ENCODE data around the gene STK10.

The STK10 gene

GRCh38 chr5:172058088-172058487 lies 129.9 kb downstream of the STK10 start:
- Histone ChIP-seq H3K4me1 (ENCODE audit: control insufficient read depth, insufficient read depth, low read length) (no peaks in the 10 kb centered on the region), H3K9me3 (ENCODE audit: control insufficient read depth, low read length) (no peaks in the 10 kb centered on the region), H3K27ac (ENCODE audit: insufficient read depth, low read depth, low read length, poor library complexity, severe bottlenecking) (no peak overlapping the region), H3K36me3 (ENCODE audit: control insufficient read depth, insufficient read depth, low read length) (no peaks in the 10 kb centered on the region), H3K4me3 (ENCODE audit: insufficient read depth, low read depth, low read length) (no peak overlapping the region), H3K27me3 (ENCODE audit: control insufficient read depth, insufficient read depth, low read length, poor library complexity, severe bottlenecking) (no peaks in the 10 kb centered on the region)
- WGBS, 2 experiments: 94 to 95% methylated on average over 6 of the region's 6 CpGs

DNA sequence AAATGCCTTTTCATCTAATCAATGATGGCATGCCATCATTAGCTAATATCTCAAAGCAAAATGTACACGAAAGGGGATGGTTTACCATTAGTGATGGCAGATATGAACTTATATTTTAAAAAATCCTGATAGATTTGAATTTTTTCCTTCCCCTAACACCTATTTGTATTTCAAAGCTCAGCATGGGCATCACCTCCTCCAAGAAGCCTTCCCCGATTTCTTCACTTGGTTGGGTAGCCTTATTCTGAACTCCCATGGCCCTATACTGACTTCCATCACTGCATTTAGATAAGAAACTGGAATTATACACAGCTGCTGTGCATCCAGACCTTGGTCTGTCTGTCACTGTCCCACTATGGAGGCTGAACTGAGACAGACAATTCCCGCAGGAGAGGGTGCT lies 132.0 kb downstream of the STK10 start:
- Histone ChIP-seq H3K9me3 (ENCODE audit: control insufficient read depth, low read length) (no peaks in the 10 kb centered on the region), H3K27me3 (ENCODE audit: control insufficient read depth, insufficient read depth, low read length, poor library complexity, severe bottlenecking) (no peaks in the 10 kb centered on the region), H3K27ac (ENCODE audit: insufficient read depth, low read depth, low read length, poor library complexity, severe bottlenecking) (no peak overlapping the region), H3K4me3 (ENCODE audit: insufficient read depth, low read depth, low read length) (no peak overlapping the region), H3K36me3 (ENCODE audit: control insufficient read depth, insufficient read depth, low read length) (no peaks in the 10 kb centered on the region), H3K4me1 (ENCODE audit: control insufficient read depth, insufficient read depth, low read length) (no peaks in the 10 kb centered on the region)
- WGBS, 2 experiments: 92 to 98% methylated on average over 2 of the region's 3 CpGs

GRCh38 chr5:172055421-172055820 lies 132.6 kb downstream of the STK10 start:
- H3K27me3 ChIP-seq (ENCODE audit: control insufficient read depth, insufficient read depth, low read length, poor library complexity, severe bottlenecking): no peaks in the 10 kb centered on the region
- no peaks in the 10 kb centered on the region for H3K4me1 ChIP-seq (ENCODE audit: control insufficient read depth, insufficient read depth, low read length)
- WGBS, 2 experiments: 94 to 96% methylated on average over 19 of the region's 19 CpGs
- no peak overlapping the region for H3K4me3 ChIP-seq (ENCODE audit: insufficient read depth, low read depth, low read length)
- no peaks in the 10 kb centered on the region for H3K36me3 ChIP-seq (ENCODE audit: control insufficient read depth, insufficient read depth, low read length)
- H3K9me3 ChIP-seq (ENCODE audit: control insufficient read depth, low read length): no peaks in the 10 kb centered on the region
- H3K27ac ChIP-seq (ENCODE audit: insufficient read depth, low read depth, low read length, poor library complexity, severe bottlenecking): no peak overlapping the region

DNA sequence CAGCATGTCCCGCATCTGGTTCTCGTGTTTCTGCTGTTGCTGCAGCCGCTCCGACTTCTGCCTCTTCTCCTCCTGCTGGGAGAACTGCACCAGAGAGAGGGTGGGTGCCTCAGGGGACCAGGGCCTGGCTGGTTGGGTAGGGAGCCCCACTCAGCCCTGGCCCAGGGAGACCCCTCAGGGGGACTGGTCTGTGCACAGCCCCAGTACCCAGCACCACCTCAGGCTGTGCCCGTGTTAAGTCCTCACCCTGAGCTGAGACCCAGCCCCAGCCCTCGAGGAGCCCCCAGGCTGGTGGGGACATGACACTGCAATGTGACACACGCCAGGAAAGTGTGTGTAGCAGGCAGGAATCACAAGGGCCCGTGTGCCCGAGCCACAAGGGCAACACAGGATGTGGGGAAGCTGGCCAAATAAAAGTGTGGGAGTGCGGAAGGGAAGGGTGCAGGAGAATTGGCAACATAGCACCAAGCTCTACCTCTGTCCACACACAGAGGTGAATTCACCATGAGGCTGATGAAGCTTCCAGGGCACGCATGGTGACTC lies 133.3 kb downstream of the STK10 start:
- Histone ChIP-seq H3K4me1 (ENCODE audit: control insufficient read depth, insufficient read depth, low read length) (no peaks in the 10 kb centered on the region), H3K9me3 (ENCODE audit: control insufficient read depth, low read length) (no peaks in the 10 kb centered on the region), H3K36me3 (ENCODE audit: control insufficient read depth, insufficient read depth, low read length) (no peaks in the 10 kb centered on the region), H3K27ac (ENCODE audit: insufficient read depth, low read depth, low read length, poor library complexity, severe bottlenecking) (no peak overlapping the region), H3K4me3 (ENCODE audit: insufficient read depth, low read depth, low read length) (no peak overlapping the region), H3K27me3 (ENCODE audit: control insufficient read depth, insufficient read depth, low read length, poor library complexity, severe bottlenecking) (no peaks in the 10 kb centered on the region)
- 92 to 96% methylated on average over 11 of the region's 11 CpGs for WGBS, 2 experiments

GRCh38 chr5:172052450-172053236 lies 135.4 kb downstream of the STK10 start:
- Histone ChIP-seq H3K9me3 (ENCODE audit: control insufficient read depth, low read length) (no peaks in the 10 kb centered on the region), H3K4me3 (ENCODE audit: insufficient read depth, low read depth, low read length) (no peak overlapping the region), H3K36me3 (ENCODE audit: control insufficient read depth, insufficient read depth, low read length) (no peaks in the 10 kb centered on the region), H3K4me1 (ENCODE audit: control insufficient read depth, insufficient read depth, low read length) (no peaks in the 10 kb centered on the region), H3K27ac (ENCODE audit: insufficient read depth, low read depth, low read length, poor library complexity, severe bottlenecking) (no peak overlapping the region), H3K27me3 (ENCODE audit: control insufficient read depth, insufficient read depth, low read length, poor library complexity, severe bottlenecking) (no peaks in the 10 kb centered on the region)
- 91 to 94% methylated on average over 18 to 19 of the region's 19 CpGs for WGBS, 2 experiments

DNA sequence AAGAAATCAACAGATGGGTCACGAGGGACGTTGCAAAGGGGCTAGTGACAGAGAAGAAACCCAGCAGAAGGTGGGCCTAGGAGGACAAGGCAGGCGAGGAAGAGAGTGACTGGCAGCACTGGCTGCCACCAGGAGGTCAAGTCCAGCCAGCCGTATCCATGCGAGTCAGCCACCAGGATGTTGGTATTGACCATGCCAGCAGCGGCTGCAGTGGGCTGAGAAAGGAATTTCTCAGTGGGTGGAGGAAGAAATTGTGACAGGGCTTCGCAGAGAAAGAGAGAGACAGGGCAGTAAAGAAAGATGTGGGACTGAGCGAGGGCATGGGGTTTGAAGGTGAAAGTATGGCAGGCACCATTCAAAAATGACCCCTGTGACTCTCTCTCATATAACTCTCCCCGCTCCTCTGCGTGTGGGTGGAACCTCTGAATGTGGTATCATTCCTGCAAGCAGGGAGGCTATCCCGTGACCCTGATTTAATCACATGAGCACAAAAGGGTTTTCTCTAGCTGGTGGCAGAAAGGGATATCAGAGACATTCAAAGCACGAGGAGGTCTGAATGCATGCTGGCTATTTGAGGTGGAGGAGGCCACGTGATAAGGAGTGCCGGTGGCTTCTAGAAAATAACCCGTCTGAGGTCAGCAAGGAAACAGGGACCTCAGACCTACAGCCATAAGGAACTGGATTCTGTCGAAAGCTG lies 136.2 kb downstream of the STK10 start:
- no peaks in the 10 kb centered on the region for H3K36me3 ChIP-seq (ENCODE audit: control insufficient read depth, insufficient read depth, low read length)
- 90 to 92% methylated on average over 16 of the region's 16 CpGs for WGBS, 2 experiments
- H3K27ac ChIP-seq (ENCODE audit: insufficient read depth, low read depth, low read length, poor library complexity, severe bottlenecking): no peak overlapping the region

DNA sequence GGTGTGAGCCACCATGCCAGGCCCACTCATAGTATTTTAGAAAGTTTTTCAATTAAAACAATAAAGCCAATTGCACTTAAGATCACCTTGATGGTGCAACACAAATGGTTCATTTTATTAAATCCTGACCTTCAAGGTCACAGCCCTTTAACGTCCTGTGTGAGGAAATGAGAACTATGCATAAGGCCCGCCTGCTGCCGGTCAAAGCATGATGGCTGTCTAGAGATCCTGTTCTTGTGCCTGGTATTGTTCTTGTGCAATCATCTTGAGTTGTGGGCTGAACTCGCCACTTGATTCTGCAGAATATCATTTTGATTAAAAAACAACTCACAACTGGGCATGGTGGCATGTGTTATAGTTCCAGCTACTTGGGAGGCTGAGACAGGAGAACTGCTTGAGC lies 137.9 kb downstream of the STK10 start:
- no peaks in the 10 kb centered on the region for H3K4me1 ChIP-seq (ENCODE audit: control insufficient read depth, insufficient read depth, low read length)
- no peak overlapping the region for H3K27ac ChIP-seq (ENCODE audit: insufficient read depth, low read depth, low read length, poor library complexity, severe bottlenecking)
- H3K27me3 ChIP-seq (ENCODE audit: control insufficient read depth, insufficient read depth, low read length, poor library complexity, severe bottlenecking): no peaks in the 10 kb centered on the region
- H3K4me3 ChIP-seq (ENCODE audit: insufficient read depth, low read depth, low read length): no peak overlapping the region
- no peaks in the 10 kb centered on the region for H3K36me3 ChIP-seq (ENCODE audit: control insufficient read depth, insufficient read depth, low read length)
- WGBS, 2 experiments: 93 to 95% methylated on average over 4 of the region's 4 CpGs
- no peaks in the 10 kb centered on the region for H3K9me3 ChIP-seq (ENCODE audit: control insufficient read depth, low read length)

More for the DNA sequence above, 136.2 kb downstream of the STK10 start:
- Histone ChIP-seq H3K4me3 (ENCODE audit: insufficient read depth, low read depth, low read length) (no peak overlapping the region), H3K9me3 (ENCODE audit: control insufficient read depth, low read length) (no peaks in the 10 kb centered on the region), H3K4me1 (ENCODE audit: control insufficient read depth, insufficient read depth, low read length) (no peaks in the 10 kb centered on the region), H3K27me3 (ENCODE audit: control insufficient read depth, insufficient read depth, low read length, poor library complexity, severe bottlenecking) (no peaks in the 10 kb centered on the region)

DNA sequence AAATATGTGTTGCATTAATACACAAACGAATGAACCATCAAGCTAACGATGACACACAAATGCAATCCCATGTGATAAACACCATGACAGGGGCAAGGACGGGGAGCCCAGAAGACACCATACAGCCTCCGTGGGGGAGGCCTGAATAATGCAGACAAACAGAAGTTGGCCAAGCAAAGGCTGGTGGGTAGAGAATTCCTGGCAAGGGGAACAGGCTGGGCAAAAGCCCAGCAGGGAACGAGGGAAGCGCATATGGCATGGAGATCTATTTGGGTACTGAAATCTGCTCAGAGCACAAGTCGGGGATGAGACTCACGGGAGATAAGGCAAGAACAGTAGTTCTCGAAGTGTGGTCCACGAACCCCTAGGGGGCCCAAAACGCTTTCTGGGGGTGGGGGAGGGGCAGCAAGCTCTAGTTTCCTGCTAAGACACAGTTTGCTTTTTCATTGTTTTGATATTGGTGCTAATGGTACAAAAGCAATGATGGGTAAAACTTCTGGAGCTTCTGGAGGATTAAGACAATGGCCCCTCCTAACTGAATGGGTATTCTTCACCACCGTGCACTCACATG lies 138.7 kb downstream of the STK10 start:
- no peaks in the 10 kb centered on the region for H3K27me3 ChIP-seq (ENCODE audit: control insufficient read depth, insufficient read depth, low read length, poor library complexity, severe bottlenecking)
- 77 to 80% methylated on average over 12 of the region's 12 CpGs for WGBS, 2 experiments
- H3K9me3 ChIP-seq (ENCODE audit: control insufficient read depth, low read length): no peaks in the 10 kb centered on the region
- no peak overlapping the region for H3K27ac ChIP-seq (ENCODE audit: insufficient read depth, low read depth, low read length, poor library complexity, severe bottlenecking)
- no peaks in the 10 kb centered on the region for H3K4me1 ChIP-seq (ENCODE audit: control insufficient read depth, insufficient read depth, low read length)
- no peak overlapping the region for H3K4me3 ChIP-seq (ENCODE audit: insufficient read depth, low read depth, low read length)
- H3K36me3 ChIP-seq (ENCODE audit: control insufficient read depth, insufficient read depth, low read length): no peaks in the 10 kb centered on the region

DNA sequence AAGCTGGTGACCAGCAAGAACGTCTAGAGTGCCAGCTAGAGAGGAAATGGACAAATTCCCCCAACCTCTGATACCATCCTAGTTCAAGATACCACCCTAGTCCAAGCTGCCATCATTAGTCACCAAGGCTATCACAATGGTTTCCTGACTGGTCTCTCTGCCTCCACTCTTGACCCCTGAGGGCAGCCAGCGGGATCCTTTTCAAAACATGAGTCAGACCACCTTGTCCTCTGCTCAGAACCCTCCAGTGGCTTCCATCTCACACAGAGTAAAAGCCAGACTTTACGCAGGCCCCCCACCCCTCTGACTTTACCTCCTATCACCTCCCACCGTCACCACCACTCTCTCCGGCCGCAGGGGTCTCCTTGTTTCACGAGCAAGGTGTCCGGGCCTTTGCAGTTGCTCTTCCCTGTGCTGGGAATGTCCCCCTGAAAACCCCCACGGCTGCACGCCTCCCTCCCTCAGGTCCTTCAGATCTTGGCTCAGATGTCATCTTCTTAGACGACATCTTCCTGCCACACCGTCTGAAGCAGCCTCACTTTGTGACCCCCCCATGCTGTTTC lies 139.4 kb downstream of the STK10 start:
- no peaks in the 10 kb centered on the region for H3K36me3 ChIP-seq (ENCODE audit: control insufficient read depth, insufficient read depth, low read length)
- no peak overlapping the region for H3K4me3 ChIP-seq (ENCODE audit: insufficient read depth, low read depth, low read length)
- 88 to 90% methylated on average over 12 of the region's 12 CpGs for WGBS, 2 experiments
- no peaks in the 10 kb centered on the region for H3K27me3 ChIP-seq (ENCODE audit: control insufficient read depth, insufficient read depth, low read length, poor library complexity, severe bottlenecking)
- no peaks in the 10 kb centered on the region for H3K4me1 ChIP-seq (ENCODE audit: control insufficient read depth, insufficient read depth, low read length)
- no peak overlapping the region for H3K27ac ChIP-seq (ENCODE audit: insufficient read depth, low read depth, low read length, poor library complexity, severe bottlenecking)
- no peaks in the 10 kb centered on the region for H3K9me3 ChIP-seq (ENCODE audit: control insufficient read depth, low read length)

GRCh38 chr5:172048170-172048422 lies 139.9 kb downstream of the STK10 start:
- Histone ChIP-seq H3K4me3 (ENCODE audit: insufficient read depth, low read depth, low read length) (no peak overlapping the region), H3K4me1 (ENCODE audit: control insufficient read depth, insufficient read depth, low read length) (no peaks in the 10 kb centered on the region), H3K36me3 (ENCODE audit: control insufficient read depth, insufficient read depth, low read length) (no peaks in the 10 kb centered on the region), H3K27me3 (ENCODE audit: control insufficient read depth, insufficient read depth, low read length, poor library complexity, severe bottlenecking) (no peaks in the 10 kb centered on the region), H3K9me3 (ENCODE audit: control insufficient read depth, low read length) (no peaks in the 10 kb centered on the region), H3K27ac (ENCODE audit: insufficient read depth, low read depth, low read length, poor library complexity, severe bottlenecking) (no peak overlapping the region)
- WGBS, 2 experiments: 78 to 89% methylated on average over 1 of the region's 1 CpG

Data from ectodermal cell (in vitro differentiated cells).